ENCODE results near the gene KDM5C. TPM values are rescaled to one million over a fixed set of nuclear protein-coding genes. Genes with fewer than 3 reads are reported as not detected.

Gene KDM5C
- total RNA-seq, 1 experiment from 2014 or later, result 163 TPM

DNA sequence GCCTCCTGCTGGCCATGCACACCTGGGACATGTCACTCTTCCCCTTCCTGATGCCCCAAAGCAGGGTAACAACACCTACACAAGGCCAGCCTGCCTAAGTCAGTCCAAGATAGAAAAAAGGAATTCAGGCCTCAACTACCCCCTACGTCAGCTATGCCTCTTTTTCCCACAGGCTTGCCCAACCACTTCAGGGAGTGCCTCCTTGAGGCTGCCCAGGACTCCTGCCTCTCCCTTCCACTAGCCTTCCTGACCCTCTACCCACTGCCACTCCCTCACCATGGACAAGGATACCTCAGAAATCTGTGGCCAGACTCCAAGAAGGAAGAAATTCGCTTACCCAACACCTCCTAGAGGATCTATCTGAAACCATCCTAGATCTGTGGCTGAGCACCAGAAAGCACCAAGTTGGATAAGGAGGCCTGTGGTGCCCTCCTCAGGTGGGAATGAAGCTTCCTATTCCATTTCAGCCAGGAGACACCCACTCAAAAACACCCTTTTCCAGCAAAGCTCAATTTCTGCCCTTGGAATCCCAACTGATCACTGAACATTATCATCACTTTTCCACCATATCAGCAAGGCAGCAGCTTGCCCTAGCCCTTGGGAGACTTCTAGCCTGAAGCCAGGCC, 1.8 kb downstream of the KDM5C start:
- peak; percentile 38 for DNase-seq (ENCODE audit: unreplicated experiment)
- Mint-ChIP-seq H3K27ac (ENCODE audit: low read depth, unreplicated experiment) (peak overlapping the region; percentile 100), H3K4me1 (ENCODE audit: insufficient read depth, unreplicated experiment) (peaks cover 22% of the 10 kb centered on the region), H3K27me3 (ENCODE audit: insufficient read depth, unreplicated experiment) (no peaks in the 10 kb centered on the region), H3K4me3 (ENCODE audit: unreplicated experiment) (peak overlapping the region; percentile 98), H3K9me3 (ENCODE audit: unreplicated experiment) (no peaks in the 10 kb centered on the region), H3K36me3 (ENCODE audit: insufficient read depth, unreplicated experiment) (peaks cover 40% of the 10 kb centered on the region)
- ChIA-PET CTCF (interaction anchor here (0.5 to 1.5 kb wide), 3 partner anchors 32 to 58 kb away, joined by 3 to 6 read pairs (median 5); partner anchors contain the start of gene IQSEC2), POLR2A (interaction anchor here (0.7 to 2.2 kb wide), 5 partner anchors 11 to 151 kb away, joined by 3 to 7 read pairs (median 5); no protein-coding TSS in a partner anchor)
- TF ChIP-seq, protein P1, sequence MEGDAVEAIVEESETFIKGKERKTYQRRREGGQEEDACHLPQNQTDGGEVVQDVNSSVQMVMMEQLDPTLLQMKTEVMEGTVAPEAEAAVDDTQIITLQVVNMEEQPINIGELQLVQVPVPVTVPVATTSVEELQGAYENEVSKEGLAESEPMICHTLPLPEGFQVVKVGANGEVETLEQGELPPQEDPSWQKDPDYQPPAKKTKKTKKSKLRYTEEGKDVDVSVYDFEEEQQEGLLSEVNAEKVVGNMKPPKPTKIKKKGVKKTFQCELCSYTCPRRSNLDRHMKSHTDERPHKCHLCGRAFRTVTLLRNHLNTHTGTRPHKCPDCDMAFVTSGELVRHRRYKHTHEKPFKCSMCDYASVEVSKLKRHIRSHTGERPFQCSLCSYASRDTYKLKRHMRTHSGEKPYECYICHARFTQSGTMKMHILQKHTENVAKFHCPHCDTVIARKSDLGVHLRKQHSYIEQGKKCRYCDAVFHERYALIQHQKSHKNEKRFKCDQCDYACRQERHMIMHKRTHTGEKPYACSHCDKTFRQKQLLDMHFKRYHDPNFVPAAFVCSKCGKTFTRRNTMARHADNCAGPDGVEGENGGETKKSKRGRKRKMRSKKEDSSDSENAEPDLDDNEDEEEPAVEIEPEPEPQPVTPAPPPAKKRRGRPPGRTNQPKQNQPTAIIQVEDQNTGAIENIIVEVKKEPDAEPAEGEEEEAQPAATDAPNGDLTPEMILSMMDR (IDR thresholded peaks at IDR 0.05; ENCODE audit: unreplicated experiment), result no peak
- BruUV-seq (replicated peaks), result no TSS peak
- intact Hi-C loops (cut with micrococcal nuclease), result loop anchor here (5.0 kb wide), 1 partner anchor 151 kb away; no protein-coding TSS in a partner anchor

DNA sequence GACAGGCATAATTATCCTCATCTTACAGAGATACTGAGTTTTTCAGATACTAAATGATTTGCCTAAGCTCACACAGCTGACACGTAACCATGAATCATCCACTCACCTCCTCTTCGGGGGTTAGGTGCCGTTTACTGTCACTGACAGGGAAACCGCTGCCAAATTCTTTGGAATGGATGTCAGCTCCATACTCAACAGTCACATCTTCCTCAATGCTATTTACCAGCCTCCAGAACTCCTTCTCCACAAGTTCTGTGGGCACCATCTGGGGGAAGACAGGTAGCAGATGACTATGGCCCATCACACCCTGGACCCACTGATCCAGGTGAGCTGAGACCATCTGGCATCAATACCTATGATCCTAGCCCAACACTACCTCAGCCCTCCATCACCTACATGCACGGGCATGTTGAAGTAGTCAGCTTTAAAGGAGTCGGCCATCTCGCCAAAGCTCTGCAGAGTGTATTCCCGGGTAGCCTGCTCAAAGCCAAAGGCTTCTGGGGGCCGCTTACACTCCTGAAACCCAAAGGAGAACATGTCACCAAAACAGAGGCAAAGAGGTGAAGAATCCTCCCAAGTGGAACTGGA, 13.5 kb downstream of the KDM5C start:
- intact Hi-C loops (cut with micrococcal nuclease), result no loop called here
- Mint-ChIP-seq H3K27me3 (ENCODE audit: insufficient read depth, unreplicated experiment) (no peaks in the 10 kb centered on the region), H3K27ac (ENCODE audit: low read depth, unreplicated experiment) (peak overlapping the region; percentile 47), H3K9me3 (ENCODE audit: unreplicated experiment) (no peaks in the 10 kb centered on the region), H3K4me1 (ENCODE audit: insufficient read depth, unreplicated experiment) (peaks cover 8% of the 10 kb centered on the region), H3K4me3 (ENCODE audit: unreplicated experiment) (no peak overlapping the region), H3K36me3 (ENCODE audit: insufficient read depth, unreplicated experiment) (peaks cover 98% of the 10 kb centered on the region)
- BruUV-seq (replicated peaks), result no TSS peak
- CTCF ChIA-PET, result interaction anchor here (0.6 to 0.8 kb wide), 3 partner anchors 57 to 120 kb away, joined by 3 read pairs; no protein-coding TSS in a partner anchor
- TF ChIP-seq, protein P1 (IDR thresholded peaks at IDR 0.05; ENCODE audit: unreplicated experiment), result no peak
- peak; percentile 83 for DNase-seq (ENCODE audit: unreplicated experiment)
- POLR2A ChIA-PET, result interaction anchor here (0.8 to 1.8 kb wide), 6 partner anchors 8 to 229 kb away, joined by 3 to 13 read pairs (median 4); partner anchors contain the start of gene KDM5C

DNA sequence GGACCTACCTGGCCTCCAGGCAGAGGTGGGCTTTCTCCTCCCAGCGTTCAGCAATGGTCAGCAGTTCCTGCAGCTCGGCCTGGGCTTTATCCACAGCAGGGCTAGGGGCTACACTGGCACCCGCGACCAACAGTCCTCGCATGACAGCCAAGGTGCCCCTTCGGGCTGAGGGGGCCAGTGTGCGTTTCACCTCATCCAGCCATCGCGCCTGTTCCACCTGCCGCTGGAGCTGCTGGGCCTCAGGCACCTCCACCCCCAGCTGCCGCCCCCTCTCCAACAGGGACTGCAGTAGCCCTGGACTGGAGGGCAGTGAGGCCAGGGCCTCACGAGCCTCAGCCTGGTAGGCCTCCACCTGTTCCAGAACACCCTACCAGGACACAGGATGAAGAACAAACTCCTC, 28.3 kb downstream of the KDM5C start:
- CTCF ChIA-PET, result no interaction called here
- Mint-ChIP-seq H3K36me3 (ENCODE audit: insufficient read depth, unreplicated experiment) (peaks cover 92% of the 10 kb centered on the region), H3K27ac (ENCODE audit: low read depth, unreplicated experiment) (no peak overlapping the region), H3K4me1 (ENCODE audit: insufficient read depth, unreplicated experiment) (no peaks in the 10 kb centered on the region), H3K27me3 (ENCODE audit: insufficient read depth, unreplicated experiment) (no peaks in the 10 kb centered on the region), H3K9me3 (ENCODE audit: unreplicated experiment) (no peaks in the 10 kb centered on the region), H3K4me3 (ENCODE audit: unreplicated experiment) (no peak overlapping the region)
- TF ChIP-seq, protein P1 (IDR thresholded peaks at IDR 0.05; ENCODE audit: unreplicated experiment), result no peak
- POLR2A ChIA-PET, result interaction anchor here (1.6 kb wide), 1 partner anchor 9 kb away, joined by 3 read pairs; no protein-coding TSS in a partner anchor
- BruUV-seq (replicated peaks), result no TSS peak
- DNase-seq (ENCODE audit: unreplicated experiment), result no peak
- intact Hi-C loops (cut with micrococcal nuclease), result no loop called here

DNA sequence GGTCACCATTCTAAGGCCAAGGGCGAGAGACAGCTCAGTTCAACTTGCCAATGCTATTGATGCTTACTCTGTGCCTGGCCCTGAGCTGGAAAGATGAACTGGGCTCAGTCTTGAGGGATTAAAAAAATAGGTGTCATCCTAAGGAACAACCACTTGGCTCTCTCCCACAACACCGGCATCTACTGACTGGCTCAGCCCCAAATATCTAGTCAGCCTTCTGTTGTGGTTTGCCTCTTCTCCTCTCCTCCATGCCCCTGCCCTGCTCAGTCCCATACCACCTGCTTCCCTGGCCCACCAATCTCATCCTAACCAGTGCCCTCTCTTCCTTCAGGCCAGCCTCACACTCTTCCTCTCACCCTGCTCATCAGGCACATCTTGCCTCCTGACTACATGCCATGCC, 29.6 kb downstream of the KDM5C start:
- POLR2A ChIA-PET, result no interaction called here

More for the DNA sequence above, 29.6 kb downstream of the KDM5C start:
- Mint-ChIP-seq H3K36me3 (ENCODE audit: insufficient read depth, unreplicated experiment) (peaks cover 88% of the 10 kb centered on the region), H3K9me3 (ENCODE audit: unreplicated experiment) (no peaks in the 10 kb centered on the region), H3K27ac (ENCODE audit: low read depth, unreplicated experiment) (no peak overlapping the region), H3K4me1 (ENCODE audit: insufficient read depth, unreplicated experiment) (no peaks in the 10 kb centered on the region), H3K4me3 (ENCODE audit: unreplicated experiment) (no peak overlapping the region), H3K27me3 (ENCODE audit: insufficient read depth, unreplicated experiment) (no peaks in the 10 kb centered on the region)
- intact Hi-C loops (cut with micrococcal nuclease), result no loop called here
- CTCF ChIA-PET, result interaction anchor here (0.6 kb wide), 1 partner anchor 43 kb away, joined by 3 read pairs; no protein-coding TSS in a partner anchor
- DNase-seq (ENCODE audit: unreplicated experiment), result no peak
- BruUV-seq (replicated peaks), result no TSS peak
- TF ChIP-seq, protein P1 (IDR thresholded peaks at IDR 0.05; ENCODE audit: unreplicated experiment), result no peak

Measured in MCF 10A (cell line).